ENCODE results near the gene LIMD2.

GRCh38 chr17:63741408-63742173 is 41.7 kb upstream of the LIMD2 start, which contains the start of gene STRADA:
- TF ChIP-seq CTCF (IDR thresholded peaks at IDR 0.05) (peak in 1 of 6 experiments; percentile 2), POLR2A (IDR thresholded peaks at IDR 0.05) (peak; percentile 72 to 95)

Measured in thyroid gland (tissue), 4 donors.